Endodermal cell (in vitro differentiated cells): ENCODE results near the gene YBX1. TPM values are rescaled to one million over a fixed set of nuclear protein-coding genes. Genes with fewer than 3 reads are reported as not detected.

Source experiments
- DNase-seq: peaks from one replicate; pipeline ENCODE4 v3.0.0-alpha.2; 2017
- H3K27ac ChIP-seq: 2 replicates; pipeline ENCODE4 v1.5.1; 2013; ENCODE audit warnings: mild to moderate bottlenecking, low read depth, low read length, moderate library complexity
- H3K27me3 ChIP-seq: 2 replicates; pipeline ENCODE4 v1.6.1; 2013; ENCODE audit warnings: mild to moderate bottlenecking, low read length, moderate library complexity; ENCODE audit not compliant: insufficient read depth, control insufficient read depth, poor library complexity, severe bottlenecking
- H3K36me3 ChIP-seq: 2 replicates; pipeline ENCODE4 v1.7.0; 2013; ENCODE audit warnings: mild to moderate bottlenecking, low read length, moderate library complexity; ENCODE audit not compliant: control insufficient read depth, insufficient read depth
- H3K4me1 ChIP-seq: one replicate; pipeline ENCODE4 v1.7.0; 2013; ENCODE audit warnings: low read length; ENCODE audit not compliant: control insufficient read depth, insufficient read depth
- H3K4me3 ChIP-seq: 2 replicates; pipeline ENCODE4 v1.5.1; 2013; ENCODE audit warnings: mild to moderate bottlenecking, low read length, moderate library complexity
- H3K9ac ChIP-seq: 2 replicates; pipeline ENCODE4 v1.6.1; 2013; ENCODE audit warnings: mild to moderate bottlenecking, low read length, moderate library complexity; ENCODE audit not compliant: poor library complexity, severe bottlenecking; ENCODE audit errors: extremely low read depth
- H3K9me3 ChIP-seq: 2 replicates; pipeline ENCODE4 v1.6.1; 2013; ENCODE audit warnings: mild to moderate bottlenecking, low read length, moderate library complexity; ENCODE audit not compliant: control insufficient read depth
- H3K27ac Mint-ChIP-seq: 2 replicates; pipeline ENCODE4 v1.8.0; 2020; ENCODE audit warnings: mixed read lengths
- H3K27me3 Mint-ChIP-seq: 2 replicates; pipeline ENCODE4 v1.8.0; 2021; ENCODE audit warnings: mild to moderate bottlenecking, mixed read lengths; ENCODE audit not compliant: insufficient read depth
- H3K36me3 Mint-ChIP-seq: 2 replicates; pipeline ENCODE4 v1.8.0; 2020; ENCODE audit warnings: low read depth, mixed read lengths
- H3K4me1 Mint-ChIP-seq: 2 replicates; pipeline ENCODE4 v1.8.0; 2020; ENCODE audit warnings: mixed read lengths
- H3K4me3 Mint-ChIP-seq: 2 replicates; pipeline ENCODE4 v1.8.0; 2020; ENCODE audit warnings: mild to moderate bottlenecking, moderate library complexity, mixed read lengths
- H3K9me3 Mint-ChIP-seq: 2 replicates; pipeline ENCODE4 v1.8.0; 2020; ENCODE audit warnings: mild to moderate bottlenecking, mixed read lengths
- CTCF ChIP-seq: fragments of 200-600 bp; sonication (generic); conservative IDR thresholded peaks from 2 replicates; pipeline ENCODE4 v1.5.0; 2021; ENCODE audit warnings: antibody characterized with exemption, mild to moderate bottlenecking
- WGBS, 2 experiments: methylation state at CpG; one replicate each; pipeline versions ENCODE4 v1.1.5 to v1.1.7; 2013; ENCODE audit warnings: missing lambda C conversion rate in 2 of 2, mixed read lengths in 1 of 2; ENCODE audit not compliant: insufficient coverage in 1 of 2, insufficient read length in 1 of 2; 5-methylcytosine and 5-hydroxymethylcytosine counted together
- total RNA-seq, 2 donors: library from RNA; stranded (reverse); fragmentation: NEBNext Ultra II Directional in 1 of 2; extraction: Animal tissue kit (Norgen Biotek cat#: 25700) in 1 of 2; gene quantifications; 2 replicates in 1 of 2; 3 replicates in 1 of 2; pipeline ENCODE4 v1.2.1, GENCODE V29; 2021

Gene YBX1
- total RNA-seq, 2 donors from 2014 or later, result 655 to 668 TPM

GRCh38 chr1:42676534-42677087 is 5.6 kb upstream of the YBX1 start:
- peaks cover 14% of the 10 kb centered on the region for H3K4me1 Mint-ChIP-seq
- H3K36me3 Mint-ChIP-seq, result peaks cover 29% of the 10 kb centered on the region
- H3K4me3 Mint-ChIP-seq, result no peak overlapping the region
- Histone ChIP-seq H3K9ac (no peak overlapping the region), H3K9me3 (no peaks in the 10 kb centered on the region), H3K27me3 (no peaks in the 10 kb centered on the region), H3K4me3 (no peak overlapping the region), H3K27ac (no peak overlapping the region), H3K36me3 (peaks cover 39% of the 10 kb centered on the region), H3K4me1 (no peaks in the 10 kb centered on the region)
- 87% methylated on average over 3 of the region's 3 CpGs; no CpG with 5 or more reads in 1 of the 2 experiments for WGBS, 2 experiments
- TF ChIP-seq CTCF, result no peak
- H3K9me3 Mint-ChIP-seq, result no peaks in the 10 kb centered on the region
- H3K27ac Mint-ChIP-seq, result no peak overlapping the region
- no peak for DNase-seq
- no peaks in the 10 kb centered on the region for H3K27me3 Mint-ChIP-seq

GRCh38 chr1:42679364-42679983 is 2.7 kb upstream of the YBX1 start:
- no peaks in the 10 kb centered on the region for H3K27me3 ChIP-seq
- Mint-ChIP-seq H3K27ac (no peak overlapping the region), H3K4me3 (no peak overlapping the region), H3K4me1 (peaks cover 25% of the 10 kb centered on the region), H3K36me3 (peaks cover 25% of the 10 kb centered on the region), H3K9me3 (no peaks in the 10 kb centered on the region), H3K27me3 (no peaks in the 10 kb centered on the region)
- H3K27ac ChIP-seq, result no peak overlapping the region
- H3K36me3 ChIP-seq, result peaks cover 28% of the 10 kb centered on the region
- H3K4me1 ChIP-seq, result no peaks in the 10 kb centered on the region
- H3K9ac ChIP-seq, result no peak overlapping the region
- no peak for TF ChIP-seq CTCF
- no peak for DNase-seq
- H3K4me3 ChIP-seq, result no peak overlapping the region
- H3K9me3 ChIP-seq, result no peaks in the 10 kb centered on the region
- WGBS, 2 experiments, result 84 to 100% methylated on average over 4 to 10 of the region's 10 CpGs

GRCh38 chr1:42680055-42680454 is 2.2 kb upstream of the YBX1 start:
- H3K9me3 ChIP-seq, result no peaks in the 10 kb centered on the region
- Mint-ChIP-seq H3K27ac (no peak overlapping the region), H3K27me3 (no peaks in the 10 kb centered on the region), H3K9me3 (no peaks in the 10 kb centered on the region), H3K4me3 (no peak overlapping the region), H3K4me1 (peaks cover 30% of the 10 kb centered on the region), H3K36me3 (peaks cover 24% of the 10 kb centered on the region)
- H3K27me3 ChIP-seq, result no peaks in the 10 kb centered on the region
- H3K27ac ChIP-seq, result no peak overlapping the region
- TF ChIP-seq CTCF, result no peak
- no peak for DNase-seq
- H3K9ac ChIP-seq, result no peak overlapping the region
- no peaks in the 10 kb centered on the region for H3K4me1 ChIP-seq
- peak overlapping the region; percentile 90 for H3K4me3 ChIP-seq
- WGBS, 2 experiments, result 94 to 100% methylated on average over 2 of the region's 2 CpGs
- H3K36me3 ChIP-seq, result peaks cover 29% of the 10 kb centered on the region
